Gastrocnemius medialis (tissue), 4 donors: ENCODE data around the gene B4GALT5. TPM values are rescaled to one million over a fixed set of nuclear protein-coding genes. Genes with fewer than 3 reads are reported as not detected.

Source experiments
- ATAC-seq, 2 donors: fragments of 150-250 bp; one replicate each; pipeline ENCODE4 v1.9.1; 2016
- DNase-seq, 2 donors: peaks; one replicate each; pipeline ENCODE4 v3.0.0-alpha.2; 2019
- H3K27ac ChIP-seq, 4 donors: fragments of 200-600 bp; sonication (generic); 1 replicate in 1 of 4; 2 replicates in 3 of 4; pipeline ENCODE4 v1.5.1; 2016 to 2018; ENCODE audit warnings: mild to moderate bottlenecking in 2 of 4, moderate library complexity in 1 of 4
- H3K27me3 ChIP-seq, 3 donors: fragments of 200-600 bp; sonication (generic) in 2 of 3; 1 replicate in 1 of 3; 2 replicates in 2 of 3; pipeline versions ENCODE4 v1.5.1 to v1.6.0; 2016 to 2019; ENCODE audit warnings: mild to moderate bottlenecking in 1 of 3, moderate library complexity in 1 of 3
- H3K36me3 ChIP-seq, 2 donors: fragments of 200-600 bp; sonication (generic) in 1 of 2; one replicate each; pipeline ENCODE4 v1.5.1; 2017 to 2018
- H3K4me1 ChIP-seq, 2 donors: fragments of 200-600 bp; sonication (generic) in 1 of 2; one replicate each; pipeline ENCODE4 v1.5.1; 2016 to 2017; ENCODE audit warnings: mild to moderate bottlenecking in 2 of 2
- H3K4me3 ChIP-seq, 4 donors: fragments of 200-600 bp; sonication (generic) in 3 of 4; 1 replicate in 1 of 4; 2 replicates in 3 of 4; pipeline ENCODE4 v1.5.1; 2016 to 2019; ENCODE audit warnings: mild to moderate bottlenecking in 2 of 4
- H3K9me3 ChIP-seq, 3 donors: fragments of 200-600 bp; sonication (generic) in 2 of 3; 1 replicate in 1 of 3; 2 replicates in 2 of 3; pipeline ENCODE4 v1.5.1; 2016 to 2019
- CTCF ChIP-seq, 5 experiments: fragments of 450-650 bp in 3 of 5; fragments of 200-600 bp in 2 of 5; sonication (generic) in 2 of 5; IDR thresholded peaks in 4 of 5; conservative IDR thresholded peaks in 1 of 5; 1 replicate in 4 of 5; 2 replicates in 1 of 5; pipeline ENCODE4 v1.5.1; 2016 to 2019; ENCODE audit warnings: antibody characterized with exemption in 5 of 5, mild to moderate bottlenecking in 3 of 5, moderate library complexity in 3 of 5
- POLR2A ChIP-seq, 2 donors: fragments of 450-650 bp; IDR thresholded peaks; one replicate each; pipeline ENCODE4 v1.6.1; 2017; ENCODE audit warnings: antibody characterized with exemption in 2 of 2, mild to moderate bottlenecking in 2 of 2, moderate library complexity in 2 of 2
- in situ Hi-C, 4 donors: fragments of 200-750 bp; cut with MboI; loops; one replicate each; pipeline versions ENCODE4 v1.15.0 to v1.8.0; 2017; ENCODE audit warnings: low sequenced_read_pairs in 4 of 4
- intact Hi-C: fragments of 100-400 bp; cut with DNase I; formaldehyde crosslinking; loops from one replicate; pipeline ENCODE4 v1.15.1; 2023; ENCODE audit warnings: low total_unique reads
- total RNA-seq, 4 donors: library from RNA; depleted of rRNA; stranded (reverse); fragments of >200 nt; gene quantifications; one replicate each; pipeline versions ENCODE4 v1.1.0 to v1.2.3, GENCODE V29; 2016

Gene B4GALT5
- total RNA-seq, 4 donors from 2014 or later, result 27.6 to 75.2 (median 56.4) TPM

GRCh38 chr20:49685809-49686208 is 27.9 kb downstream of the B4GALT5 start:
- Histone ChIP-seq H3K9me3 (no peaks in the 10 kb centered on the region), H3K27ac (peak overlapping the region; percentile 78 to 91 (median 82)), H3K27me3 (no peaks in the 10 kb centered on the region), H3K4me1 (peaks cover 84 to 92% of the 10 kb centered on the region in 2 donors), H3K4me3 (no peak overlapping the region), H3K36me3 (no peaks in the 10 kb centered on the region)
- intact Hi-C loops, result loop anchor here (5.0 kb wide), 1 partner anchor 86 kb away; no protein-coding TSS in a partner anchor
- in situ Hi-C loops, result no loop called here
- DNase-seq (no peak), ATAC-seq (peak in 1 of 2 donors; percentile 48)
- TF ChIP-seq CTCF (IDR thresholded peaks at IDR 0.05 in 4 of 5, conservative IDR thresholded peaks at IDR 0.05 in 1 of 5) (no peak), POLR2A (IDR thresholded peaks at IDR 0.05) (no peak)

DNA sequence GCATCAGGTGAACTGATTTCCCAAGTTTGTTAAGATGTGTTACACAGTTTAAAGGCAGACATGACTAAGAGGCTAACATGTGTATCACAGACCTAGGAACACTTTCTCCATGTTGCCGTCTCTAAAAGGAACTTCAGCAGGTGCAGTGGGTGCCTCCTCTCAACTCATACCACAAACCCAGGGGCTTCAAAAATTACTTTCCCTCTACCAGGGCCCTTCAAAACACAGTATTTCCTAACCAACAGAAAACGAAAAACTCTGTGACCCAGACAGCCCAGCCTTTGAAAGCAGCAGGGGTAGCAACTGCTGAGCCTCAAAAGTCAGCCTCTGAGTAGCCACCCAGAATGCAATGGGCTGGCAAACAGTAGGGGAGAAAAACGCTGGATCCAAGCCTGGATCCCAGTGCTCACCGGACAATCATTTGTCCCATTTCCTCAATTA is 28.5 kb downstream of the B4GALT5 start:
- Histone ChIP-seq H3K27ac (peak overlapping the region; percentile 78 to 91 (median 82)), H3K4me1 (peaks cover 84 to 92% of the 10 kb centered on the region in 2 donors), H3K36me3 (no peaks in the 10 kb centered on the region), H3K27me3 (no peaks in the 10 kb centered on the region), H3K9me3 (no peaks in the 10 kb centered on the region), H3K4me3 (no peak overlapping the region)
- TF ChIP-seq CTCF (IDR thresholded peaks at IDR 0.05 in 4 of 5, conservative IDR thresholded peaks at IDR 0.05 in 1 of 5) (no peak), POLR2A (IDR thresholded peaks at IDR 0.05) (no peak)
- intact Hi-C loops, result loop anchor here (5.0 kb wide), 1 partner anchor 87 kb away; no protein-coding TSS in a partner anchor
- peak; percentile 67 to 78 for ATAC-seq
- no peak for DNase-seq
- in situ Hi-C loops, result no loop called here

DNA sequence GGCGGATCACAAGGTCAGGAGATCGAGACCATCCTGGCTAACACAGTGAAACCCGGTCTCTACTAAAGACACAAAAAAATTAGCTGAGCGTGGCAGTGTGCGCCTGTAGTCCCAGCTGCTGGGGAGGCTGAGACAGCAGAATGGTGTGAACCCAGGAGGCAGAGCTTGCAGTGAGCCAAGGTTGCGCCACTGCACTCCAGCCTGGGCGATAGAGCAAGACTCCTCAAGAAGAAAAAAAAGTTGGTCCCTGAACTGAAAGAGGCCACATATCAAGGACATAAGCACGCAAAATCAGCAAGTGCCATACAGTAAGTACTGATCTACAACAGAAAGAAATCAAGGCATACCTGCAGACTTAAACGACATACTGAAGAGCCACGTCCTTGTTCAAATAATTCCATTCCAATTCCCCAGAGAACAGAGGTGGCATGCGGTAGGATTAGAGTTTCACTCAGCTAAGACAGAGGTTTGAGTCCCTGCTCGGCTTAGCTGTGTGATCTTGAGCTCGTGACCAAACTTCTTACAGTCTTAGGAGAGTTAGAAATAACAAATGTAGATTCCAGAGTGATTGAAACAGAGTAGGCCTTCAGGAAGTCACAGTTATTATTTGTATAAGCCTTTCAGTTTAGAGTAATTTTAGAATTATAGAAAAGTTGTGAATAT is 29.2 kb downstream of the B4GALT5 start:
- in situ Hi-C loops, result no loop called here
- H3K4me1 ChIP-seq, result peaks cover 84 to 92% of the 10 kb centered on the region in 2 donors
- TF ChIP-seq CTCF (IDR thresholded peaks at IDR 0.05 in 4 of 5, conservative IDR thresholded peaks at IDR 0.05 in 1 of 5) (no peak), POLR2A (IDR thresholded peaks at IDR 0.05) (no peak)
- ATAC-seq, result no peak
- H3K27me3 ChIP-seq, result no peaks in the 10 kb centered on the region
- peak in 1 of 2 donors; percentile 59 for DNase-seq
- H3K27ac ChIP-seq, result peak overlapping the region; percentile 78 to 91 (median 82)
- intact Hi-C loops, result no loop called here
- no peaks in the 10 kb centered on the region for H3K36me3 ChIP-seq
- no peaks in the 10 kb centered on the region for H3K9me3 ChIP-seq
- no peak overlapping the region for H3K4me3 ChIP-seq

GRCh38 chr20:49682798-49683197 is 30.9 kb downstream of the B4GALT5 start:
- TF ChIP-seq CTCF (IDR thresholded peaks at IDR 0.05 in 4 of 5, conservative IDR thresholded peaks at IDR 0.05 in 1 of 5) (no peak), POLR2A (IDR thresholded peaks at IDR 0.05) (no peak)
- H3K27ac ChIP-seq, result peak overlapping the region; percentile 80 to 91 (median 84)
- intact Hi-C loops, result no loop called here
- H3K27me3 ChIP-seq, result no peaks in the 10 kb centered on the region
- H3K9me3 ChIP-seq, result no peaks in the 10 kb centered on the region
- peaks cover 84 to 92% of the 10 kb centered on the region in 2 donors for H3K4me1 ChIP-seq
- no peak for ATAC-seq
- in situ Hi-C loops, result no loop called here
- no peak overlapping the region for H3K4me3 ChIP-seq
- H3K36me3 ChIP-seq, result no peaks in the 10 kb centered on the region
- DNase-seq, result no peak
